HCT116 (cell line): ENCODE measurements around the gene LRATD1.

Source experiments
- CTCF ChIP-seq, 3 experiments: fragments of 200-600 bp in 1 of 3; sonication (generic) in 1 of 3; IDR thresholded peaks in 2 of 3; conservative IDR thresholded peaks in 1 of 3; 2 replicates each; pipeline ENCODE4 v1.5.1; 2012 to 2017; ENCODE audit warnings: low read depth in 2 of 3, low read length in 2 of 3, antibody characterized with exemption in 1 of 3, borderline replicate concordance in 1 of 3, control low read depth in 1 of 3, mild to moderate bottlenecking in 1 of 3, mixed read lengths in 1 of 3, mixed run types in 1 of 3, moderate library complexity in 1 of 3; ENCODE audit not compliant: insufficient read depth in 1 of 3
- EZH2phosphoT487 ChIP-seq: fragments of 200-600 bp; IDR thresholded peaks from 2 replicates; pipeline ENCODE4 v1.6.1; 2018; ENCODE audit warnings: antibody characterized with exemption, borderline replicate concordance
- POLR2A ChIP-seq: IDR thresholded peaks from 2 replicates; pipeline ENCODE4 v1.7.0; 2011; ENCODE audit warnings: borderline replicate concordance; ENCODE audit not compliant: insufficient read depth, insufficient read length; ENCODE audit errors: extremely low read depth
- SIN3A ChIP-seq: IDR thresholded peaks from 2 replicates; pipeline ENCODE4 v1.6.1; 2012; ENCODE audit warnings: low read depth

GRCh38 chr2:14673351-14673875 is 40.9 kb downstream of the LRATD1 start:
- TF ChIP-seq CTCF (IDR thresholded peaks at IDR 0.05 in 2 of 3, conservative IDR thresholded peaks at IDR 0.05 in 1 of 3; ENCODE audit: borderline replicate concordance in 1 of 3, insufficient read depth in 1 of 3, low read depth in 2 of 3, low read length in 2 of 3) (no peak), POLR2A (no peak), SIN3A (no peak), EZH2phosphoT487 (no peak)
